HG02840 (cell line): ENCODE measurements around the gene CLDN19.
"Not testable (repeated sequence)": the region's sequence is repeated elsewhere in the genome, so short reads cannot be mapped to it uniquely, and the experiment has no call there.

Source experiments
- ATAC-seq: cut with Tn5 transposase; IDR thresholded peaks from one replicate; pipeline ENCODE4 v1.9.1; 2021; ENCODE audit warnings: mild to moderate bottlenecking, moderate library complexity, moderate number of reproducible peaks; ENCODE audit not compliant: unreplicated experiment, low FRiP score

The CLDN19 gene

GRCh38 chr1:42761567-42761966 is 21.5 kb upstream of the CLDN19 start:
- no peak for ATAC-seq

- ATAC-seq: no peak
Measured at GRCh38 chr1:42759114-42759513, 19.1 kb upstream of the CLDN19 start.

GRCh38 chr1:42758641-42759040 is 18.6 kb upstream of the CLDN19 start:
- no peak for ATAC-seq

GRCh38 chr1:42757892-42758275 is 17.8 kb upstream of the CLDN19 start:
- ATAC-seq: no peak

GRCh38 chr1:42756956-42757891 is 17.2 kb upstream of the CLDN19 start:
- ATAC-seq: no peak

GRCh38 chr1:42753070-42753469 is 13.0 kb upstream of the CLDN19 start:
- ATAC-seq: no peak

GRCh38 chr1:42752284-42752683 is 12.2 kb upstream of the CLDN19 start:
- ATAC-seq: no peak

- not testable (repeated sequence) for ATAC-seq
Measured at GRCh38 chr1:42751511-42752070, 11.6 kb upstream of the CLDN19 start.

- ATAC-seq: no peak
Measured at GRCh38 chr1:42750041-42750440, 10.0 kb upstream of the CLDN19 start.

- ATAC-seq: no peak
Measured at GRCh38 chr1:42748461-42749410, 8.7 kb upstream of the CLDN19 start.

- no peak for ATAC-seq
Measured at GRCh38 chr1:42748021-42748420, 8.0 kb upstream of the CLDN19 start.

GRCh38 chr1:42747125-42747524 is 7.1 kb upstream of the CLDN19 start:
- no peak for ATAC-seq

GRCh38 chr1:42746436-42747105 is 6.5 kb upstream of the CLDN19 start:
- no peak for ATAC-seq

- ATAC-seq: no peak
Measured at GRCh38 chr1:42745851-42746250, 5.8 kb upstream of the CLDN19 start.

- ATAC-seq: no peak
Measured at GRCh38 chr1:42744148-42744413, 4.0 kb upstream of the CLDN19 start.

- no peak for ATAC-seq
Measured at GRCh38 chr1:42743317-42744147, 3.5 kb upstream of the CLDN19 start.

- no peak for ATAC-seq
Measured at GRCh38 chr1:42742617-42743316, 2.7 kb upstream of the CLDN19 start.

GRCh38 chr1:42742141-42742540 is 2.1 kb upstream of the CLDN19 start:
- no peak for ATAC-seq

GRCh38 chr1:42741706-42742105 is 1.7 kb upstream of the CLDN19 start:
- no peak for ATAC-seq
